Measurements from ENCODE around the gene PIGA. TPM values are rescaled to one million over a fixed set of nuclear protein-coding genes. Genes with fewer than 3 reads are reported as not detected.

PIGA gene
- total RNA-seq, 2 experiments from 2014 or later = 21.5 to 25.0 TPM

DNA sequence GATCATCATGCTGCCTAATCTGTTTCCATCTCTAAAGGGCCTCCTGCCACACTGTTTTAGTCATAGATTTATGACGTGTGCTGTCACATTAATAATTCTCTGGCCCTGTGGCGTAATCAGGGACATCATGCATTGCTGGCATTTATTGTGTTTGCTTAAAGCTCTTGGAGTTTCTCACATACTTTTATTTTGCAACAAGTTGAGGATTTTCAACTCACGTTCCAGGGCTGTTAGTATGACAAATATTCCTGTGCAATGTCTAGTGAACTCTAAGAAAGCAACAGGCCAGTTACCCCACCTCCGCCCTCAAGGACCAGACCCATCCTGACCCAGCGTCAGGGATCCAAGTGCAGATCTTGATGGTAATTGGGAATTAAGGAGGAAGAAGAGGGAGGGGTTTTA lies 7.8 kb upstream of the PIGA start:
- Mint-ChIP-seq H3K4me3 (no peak overlapping the region), H3K4me1 (no peaks in the 10 kb centered on the region), H3K36me3 (no peaks in the 10 kb centered on the region), H3K27ac (no peak overlapping the region), H3K9me3 (ENCODE audit: low read depth) (no peaks in the 10 kb centered on the region), H3K27me3 (peaks cover 22% of the 10 kb centered on the region)
- DNase-seq (no peak), ATAC-seq (no peak)
- CTCF ChIA-PET = no interaction called here

DNA sequence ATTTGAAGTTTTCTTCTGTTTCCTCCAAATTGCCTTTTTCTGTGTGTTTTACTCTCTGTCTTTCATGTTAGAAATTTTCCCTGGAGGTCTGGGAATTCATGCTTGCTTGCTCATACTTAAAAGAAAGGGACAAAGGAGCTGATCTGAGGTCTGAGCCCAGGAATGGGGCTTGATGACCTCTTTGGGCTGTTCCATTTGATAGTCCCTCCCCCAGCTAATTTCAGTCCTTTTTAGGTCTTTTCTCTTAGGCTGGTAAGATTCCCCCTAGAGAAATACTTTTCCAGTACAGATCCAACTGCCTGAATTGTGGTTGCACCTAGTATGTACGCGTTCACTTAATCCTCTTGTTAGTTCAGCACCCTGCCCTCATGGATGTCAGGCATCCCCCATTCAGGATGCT lies 5.5 kb upstream of the PIGA start:
- Mint-ChIP-seq H3K27me3 (peaks cover 27% of the 10 kb centered on the region), H3K4me1 (peaks cover 9% of the 10 kb centered on the region), H3K4me3 (no peak overlapping the region), H3K27ac (no peak overlapping the region), H3K9me3 (ENCODE audit: low read depth) (no peaks in the 10 kb centered on the region), H3K36me3 (no peaks in the 10 kb centered on the region)
- ATAC-seq (no peak), DNase-seq (no peak)
- CTCF ChIA-PET = no interaction called here

- H3K27me3 Mint-ChIP-seq = peaks cover 10% of the 10 kb centered on the region
- CTCF ChIA-PET = interaction anchor here (1.2 kb wide), 1 partner anchor 456 kb away, joined by 3 read pairs; no protein-coding TSS in a partner anchor
Observed at GRCh38 chrX:15336023-15336413, 695 bp upstream of the PIGA start.

DNA sequence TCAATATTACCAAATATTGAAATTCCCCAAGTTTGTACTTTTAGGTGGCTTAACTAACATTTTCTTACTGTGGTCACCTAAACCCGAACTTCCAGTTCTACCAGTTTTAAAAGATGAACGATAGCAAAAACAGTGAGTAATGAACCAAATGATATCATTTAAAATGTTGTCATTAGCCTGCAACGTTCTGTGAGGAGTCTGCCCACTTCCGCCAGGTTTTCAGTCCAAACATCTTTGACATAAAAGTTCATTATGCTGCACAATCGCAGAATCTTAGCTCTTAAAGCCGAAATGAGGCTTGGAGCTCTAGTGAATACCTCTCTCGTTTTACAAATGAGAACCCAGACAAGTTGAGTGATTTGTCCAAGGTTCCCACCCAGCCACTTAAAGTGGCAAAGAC lies 762 bp downstream of the PIGA start:
- peaks cover 6% of the 10 kb centered on the region for H3K27me3 Mint-ChIP-seq
- H3K27ac Mint-ChIP-seq = peak overlapping the region; percentile 97
- peaks cover 20% of the 10 kb centered on the region for H3K4me1 Mint-ChIP-seq
- peaks cover 9% of the 10 kb centered on the region for H3K36me3 Mint-ChIP-seq
- H3K9me3 Mint-ChIP-seq (ENCODE audit: low read depth) = no peaks in the 10 kb centered on the region
- DNase-seq (peak; percentile 46), ATAC-seq (no peak)
- CTCF ChIA-PET = interaction anchor here (0.7 to 1.8 kb wide), 2 partner anchors 34 to 1271 kb away, joined by 3 to 4 read pairs; no protein-coding TSS in a partner anchor
- H3K4me3 Mint-ChIP-seq = peak overlapping the region; percentile 86

More at GRCh38 chrX:15336023-15336413, 695 bp upstream of the PIGA start:
- DNase-seq (peak; percentile 52), ATAC-seq (no peak)
- Mint-ChIP-seq H3K4me1 (peaks cover 20% of the 10 kb centered on the region), H3K4me3 (peak overlapping the region; percentile 86), H3K9me3 (ENCODE audit: low read depth) (no peaks in the 10 kb centered on the region), H3K27ac (peak overlapping the region; percentile 81), H3K36me3 (peaks cover 9% of the 10 kb centered on the region)

DNA sequence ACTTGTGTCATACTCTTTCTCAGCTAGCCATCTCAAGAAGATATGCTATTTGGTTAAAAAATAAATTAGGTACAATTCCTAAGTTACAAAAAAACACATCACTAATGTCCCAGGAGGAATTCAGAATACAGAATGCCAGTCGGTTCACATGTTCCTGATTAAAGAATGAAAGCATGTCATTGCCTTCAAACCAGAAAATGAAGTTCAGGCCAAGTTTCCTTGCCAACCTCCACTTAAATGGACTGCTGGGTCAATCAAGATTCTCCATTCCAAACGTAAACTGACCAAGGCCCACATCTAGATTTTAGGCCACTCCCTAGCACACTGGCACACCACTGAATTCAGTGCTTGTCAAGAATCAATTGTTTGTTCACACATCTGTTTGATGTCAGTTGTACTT lies 6.5 kb downstream of the PIGA start:
- no peak overlapping the region for H3K27ac Mint-ChIP-seq
- CTCF ChIA-PET = no interaction called here
- no peaks in the 10 kb centered on the region for H3K27me3 Mint-ChIP-seq
- no peaks in the 10 kb centered on the region for H3K9me3 Mint-ChIP-seq (ENCODE audit: low read depth)
- ATAC-seq (no peak), DNase-seq (no peak)
- no peak overlapping the region for H3K4me3 Mint-ChIP-seq
- peaks cover 17% of the 10 kb centered on the region for H3K36me3 Mint-ChIP-seq
- peaks cover 7% of the 10 kb centered on the region for H3K4me1 Mint-ChIP-seq

DNA sequence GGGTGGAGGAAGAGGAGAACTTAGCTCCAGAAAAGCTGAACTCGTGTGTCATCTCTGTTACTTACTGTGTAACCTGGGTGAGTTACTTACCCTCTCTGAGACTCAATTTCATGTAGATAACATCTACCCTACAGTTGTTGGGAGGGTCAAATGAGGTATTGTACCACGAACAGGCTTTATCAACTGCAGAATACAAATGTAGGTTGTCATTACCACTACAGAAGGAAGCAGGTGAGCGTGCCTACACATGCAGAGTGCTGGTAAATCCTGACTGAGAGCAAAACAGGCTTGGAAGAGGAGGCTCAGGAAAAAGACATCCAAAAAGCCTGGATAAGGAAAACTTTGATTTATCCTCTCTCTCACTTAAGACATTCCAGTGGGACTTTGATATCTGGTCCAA lies 7.2 kb downstream of the PIGA start:
- CTCF ChIA-PET = no interaction called here
- Mint-ChIP-seq H3K4me3 (no peak overlapping the region), H3K4me1 (peaks cover 3% of the 10 kb centered on the region), H3K27ac (no peak overlapping the region), H3K27me3 (no peaks in the 10 kb centered on the region), H3K9me3 (ENCODE audit: low read depth) (no peaks in the 10 kb centered on the region), H3K36me3 (peaks cover 17% of the 10 kb centered on the region)
- ATAC-seq (no peak), DNase-seq (no peak)

DNA sequence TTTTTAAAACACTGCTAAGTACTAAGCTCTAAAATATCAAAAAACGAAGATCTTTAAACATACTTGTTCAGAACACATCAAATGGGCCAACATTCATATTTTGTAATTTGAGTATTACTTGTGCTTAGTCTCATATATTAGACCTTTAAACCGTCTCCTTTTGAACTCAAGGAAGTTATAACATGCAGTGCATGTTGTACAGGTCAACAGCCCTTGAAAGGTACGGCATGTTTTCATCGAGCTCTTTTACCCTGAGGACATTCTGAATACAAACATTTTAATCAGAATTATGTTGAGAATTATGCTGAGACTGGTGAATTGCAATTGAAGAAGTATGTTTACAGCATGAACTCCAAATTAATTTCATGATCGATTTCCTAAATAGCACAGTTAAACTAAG lies 12.9 kb downstream of the PIGA start:
- H3K4me3 Mint-ChIP-seq = no peak overlapping the region
- H3K4me1 Mint-ChIP-seq = no peaks in the 10 kb centered on the region
- H3K9me3 Mint-ChIP-seq (ENCODE audit: low read depth) = no peaks in the 10 kb centered on the region
- H3K36me3 Mint-ChIP-seq = peaks cover 15% of the 10 kb centered on the region
- CTCF ChIA-PET = no interaction called here
- DNase-seq (no peak), ATAC-seq (no peak)
- no peak overlapping the region for H3K27ac Mint-ChIP-seq
- no peaks in the 10 kb centered on the region for H3K27me3 Mint-ChIP-seq

DNA sequence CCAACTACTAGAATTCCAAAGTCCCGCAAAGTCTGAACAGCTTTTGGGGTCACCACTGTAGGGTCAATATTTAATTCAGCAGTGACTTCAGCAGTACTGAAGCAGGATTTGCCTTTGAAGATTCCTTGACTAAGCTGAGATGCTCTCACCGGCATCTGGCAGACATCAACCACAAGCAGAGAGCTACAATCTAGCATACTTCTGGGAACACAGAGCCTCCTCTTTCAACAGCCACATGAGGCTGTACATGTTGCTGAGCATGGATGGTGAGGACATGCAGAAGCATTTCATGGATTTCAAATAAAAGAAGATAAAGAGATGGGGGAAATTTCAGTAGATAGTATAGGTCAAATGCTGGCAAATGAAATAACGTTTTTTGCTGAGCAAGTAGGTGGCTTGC lies 13.3 kb downstream of the PIGA start:
- Mint-ChIP-seq H3K9me3 (ENCODE audit: low read depth) (no peaks in the 10 kb centered on the region), H3K27me3 (no peaks in the 10 kb centered on the region), H3K4me3 (no peak overlapping the region), H3K36me3 (peaks cover 14% of the 10 kb centered on the region), H3K27ac (no peak overlapping the region), H3K4me1 (no peaks in the 10 kb centered on the region)
- no peak for ATAC-seq
- CTCF ChIA-PET = no interaction called here
- no peak for DNase-seq

- no peak for DNase-seq
- H3K27ac Mint-ChIP-seq = no peak overlapping the region
- peaks cover 14% of the 10 kb centered on the region for H3K36me3 Mint-ChIP-seq
- H3K4me1 Mint-ChIP-seq = no peaks in the 10 kb centered on the region
- H3K27me3 Mint-ChIP-seq = no peaks in the 10 kb centered on the region
- ATAC-seq = no peak
- no peak overlapping the region for H3K4me3 Mint-ChIP-seq
- H3K9me3 Mint-ChIP-seq (ENCODE audit: low read depth) = no peaks in the 10 kb centered on the region
- CTCF ChIA-PET = no interaction called here
Observed at GRCh38 chrX:15321447-15321846, 13.9 kb downstream of the PIGA start.

DNA sequence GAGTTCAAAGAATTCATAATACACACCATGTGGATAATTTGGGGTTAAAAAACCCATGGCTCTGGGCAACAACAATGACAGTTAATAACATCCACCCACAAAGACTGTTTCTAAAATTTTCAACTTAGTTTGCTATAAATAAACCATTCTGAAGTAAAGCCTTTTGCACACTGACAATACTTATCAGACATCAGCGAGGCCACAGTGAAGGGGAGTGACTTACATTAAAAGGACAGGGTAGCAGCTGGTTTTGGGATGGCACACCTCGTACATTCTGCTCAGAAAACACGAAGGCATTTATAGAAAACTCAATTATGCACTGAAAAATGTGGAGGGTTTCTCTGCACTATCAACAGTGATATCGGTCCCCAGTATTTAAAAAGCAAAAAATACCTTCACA lies 15.0 kb downstream of the PIGA start:
- ATAC-seq (no peak), DNase-seq (no peak)
- CTCF ChIA-PET = no interaction called here
- Mint-ChIP-seq H3K27me3 (no peaks in the 10 kb centered on the region), H3K9me3 (ENCODE audit: low read depth) (no peaks in the 10 kb centered on the region), H3K36me3 (peaks cover 14% of the 10 kb centered on the region), H3K4me3 (no peak overlapping the region), H3K27ac (no peak overlapping the region), H3K4me1 (no peaks in the 10 kb centered on the region)

DNA sequence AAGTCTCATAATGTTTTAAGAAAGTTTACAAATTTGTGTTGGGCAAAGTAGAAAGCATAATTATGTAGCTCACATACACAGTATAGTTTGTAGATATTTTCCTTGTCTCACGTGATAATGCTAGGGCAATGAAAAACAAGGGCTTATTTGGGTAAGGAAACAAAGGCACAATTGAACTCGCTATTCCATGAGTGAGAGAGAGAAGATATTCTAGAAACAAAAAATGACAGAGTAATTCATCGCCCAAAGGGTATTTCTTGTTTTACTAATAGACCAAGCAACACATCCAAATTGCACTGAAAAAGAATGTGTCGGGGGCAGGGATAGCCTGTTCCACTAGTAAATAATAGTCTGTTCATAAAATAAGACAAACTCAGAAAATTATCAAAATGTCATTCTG lies 16.2 kb downstream of the PIGA start:
- no peaks in the 10 kb centered on the region for H3K9me3 Mint-ChIP-seq (ENCODE audit: low read depth)
- no peak overlapping the region for H3K4me3 Mint-ChIP-seq
- peaks cover 14% of the 10 kb centered on the region for H3K36me3 Mint-ChIP-seq
- no peak overlapping the region for H3K27ac Mint-ChIP-seq
- CTCF ChIA-PET = no interaction called here
- no peaks in the 10 kb centered on the region for H3K4me1 Mint-ChIP-seq
- no peaks in the 10 kb centered on the region for H3K27me3 Mint-ChIP-seq
- ATAC-seq = no peak
- no peak for DNase-seq

- Mint-ChIP-seq H3K4me3 (no peak within 1 kb of the TSS), H3K4me1 (no peaks in the 10 kb centered on the region)
Observed at GRCh38 chrX:15315509-15315908, 19.8 kb downstream of the PIGA start, which contains the start of gene ASB11. TSS of gene ASB11 (minus strand) at chrX:15315640. CDS start at chrX:15315605, 35 bp downstream.

GRCh38 chrX:15314472-15314871 lies 20.9 kb downstream of the PIGA start:
- Mint-ChIP-seq H3K4me3 (no peak overlapping the region), H3K27ac (no peak overlapping the region), H3K27me3 (no peaks in the 10 kb centered on the region), H3K9me3 (ENCODE audit: low read depth) (no peaks in the 10 kb centered on the region), H3K36me3 (peaks cover 3% of the 10 kb centered on the region), H3K4me1 (no peaks in the 10 kb centered on the region)
- CTCF ChIA-PET = no interaction called here
- DNase-seq (no peak), ATAC-seq (no peak)

More at GRCh38 chrX:15315509-15315908, 19.8 kb downstream of the PIGA start, which contains the start of gene ASB11:
- ATAC-seq (no peak), DNase-seq (no peak)
- CTCF ChIA-PET = no interaction called here
- peaks cover 7% of the 10 kb centered on the region for H3K36me3 Mint-ChIP-seq
- no peak within 1 kb of the TSS for H3K27ac Mint-ChIP-seq
- no peaks in the 10 kb centered on the region for H3K27me3 Mint-ChIP-seq
- H3K9me3 Mint-ChIP-seq (ENCODE audit: low read depth) = no peaks in the 10 kb centered on the region

DNA sequence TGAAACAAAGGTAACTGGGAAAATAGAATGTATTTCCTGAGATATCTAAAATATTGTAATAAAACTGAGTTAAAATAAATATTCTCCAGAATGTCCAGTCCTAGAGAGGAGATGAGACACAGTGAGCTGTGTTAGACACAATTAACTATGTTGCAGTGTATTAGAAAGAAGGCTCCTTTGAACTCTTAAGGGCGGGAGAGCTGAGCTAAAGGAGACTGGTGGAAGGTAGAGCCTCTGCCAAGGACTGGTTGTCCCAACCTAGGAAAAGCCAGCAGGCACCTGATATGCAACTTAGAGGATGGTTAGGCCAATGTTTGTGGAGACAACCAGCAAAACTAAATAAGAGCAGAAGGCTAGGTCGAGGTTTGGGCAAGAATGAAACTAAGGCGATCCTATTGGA lies 24.2 kb downstream of the PIGA start:
- ATAC-seq (no peak), DNase-seq (no peak)
- no peaks in the 10 kb centered on the region for H3K36me3 Mint-ChIP-seq
- CTCF ChIA-PET = interaction anchor here (0.8 kb wide), 1 partner anchor 13 kb away, joined by 3 read pairs; no protein-coding TSS in a partner anchor
- H3K27ac Mint-ChIP-seq = no peak overlapping the region
- no peaks in the 10 kb centered on the region for H3K4me1 Mint-ChIP-seq
- no peaks in the 10 kb centered on the region for H3K9me3 Mint-ChIP-seq (ENCODE audit: low read depth)
- no peaks in the 10 kb centered on the region for H3K27me3 Mint-ChIP-seq
- H3K4me3 Mint-ChIP-seq = no peak overlapping the region

- Mint-ChIP-seq H3K9me3 (ENCODE audit: low read depth) (no peaks in the 10 kb centered on the region), H3K4me1 (no peaks in the 10 kb centered on the region), H3K27me3 (no peaks in the 10 kb centered on the region), H3K27ac (no peak overlapping the region), H3K36me3 (no peaks in the 10 kb centered on the region), H3K4me3 (no peak overlapping the region)
- CTCF ChIA-PET = no interaction called here
- ATAC-seq (no peak), DNase-seq (no peak)
Observed at GRCh38 chrX:15310117-15310516, 25.2 kb downstream of the PIGA start.
